ENCODE measurements around the gene HAS3.

GRCh38 chr16:69093974-69094373 lies 11.5 kb upstream of the HAS3 start:
- TF ChIP-seq ISL1 (CRISPR knock-in tag; IDR thresholded peaks at IDR 0.05) (no peak), ESRRG (CRISPR knock-in tag; IDR thresholded peaks at IDR 0.05) (no peak), SNAI2 (CRISPR knock-in tag; IDR thresholded peaks at IDR 0.05) (no peak), ZNF565 (CRISPR knock-in tag; conservative IDR thresholded peaks at IDR 0.05; ENCODE audit: low read depth) (no peak)
